Renal pelvis (tissue), 12 donors: ENCODE data around the gene TRPV4. TPM values are rescaled to one million over a fixed set of nuclear protein-coding genes. Genes with fewer than 3 reads are reported as not detected.
A peak's percentile ranks its signal among the peaks of the same experiment; 100 is the strongest.

ENCODE experiments used
- DNase-seq: peaks from one replicate; pipeline ENCODE4 v3.0.0-alpha.2; 2013
- long read RNA-seq, 16 experiments: transcript quantifications; one replicate each; lab custom pipeline, GENCODE V29; 2026
- polyA plus RNA-seq, 3 donors: library from polyadenylated mRNA; unstranded; fragments of 120-200 nt; gene quantifications; one replicate each; pipeline ENCODE4 v1.2.1, GENCODE V29; 2013; ENCODE audit not compliant: insufficient read length in 3 of 3

The TRPV4 gene
- 10 to 100 TPM; 14.7 to 21.7 (median 19.2) TPM for polyA plus RNA-seq
- long read RNA-seq, donor 1, partial matches to known transcripts: 0 of 1 reads
- long read RNA-seq, donor 1, other reads (novel, unspliced or antisense): 0 of 1 reads
- long read RNA-seq, donor 2, partial matches to known transcripts: 0 of 3 reads
- long read RNA-seq, donor 2, other reads (novel, unspliced or antisense): 0 of 3 reads
- long read RNA-seq, donor 3: 0 reads
- long read RNA-seq, donor 4, partial matches to known transcripts: 0 of 3 reads
- long read RNA-seq, donor 4, other reads (novel, unspliced or antisense): 0 of 3 reads
- long read RNA-seq, donor 5, partial matches to known transcripts: 0 of 1 reads
- long read RNA-seq, donor 5, other reads (novel, unspliced or antisense): 0 of 1 reads
- long read RNA-seq, donor 6, partial matches to known transcripts: 7 of 9 reads
- long read RNA-seq, donor 6, other reads (novel, unspliced or antisense): 0 of 9 reads
- long read RNA-seq, donor 7, partial matches to known transcripts: 11 of 11 reads
- long read RNA-seq, donor 7, other reads (novel, unspliced or antisense): 0 of 11 reads
- long read RNA-seq, donor 8: 0 reads
- long read RNA-seq, donor 9, partial matches to known transcripts: 0 of 2 reads
- long read RNA-seq, donor 9, other reads (novel, unspliced or antisense): 0 of 2 reads
- long read RNA-seq, donor 10: 0 reads
- long read RNA-seq, donor 11, partial matches to known transcripts: 0 of 2 reads
- long read RNA-seq, donor 11, other reads (novel, unspliced or antisense): 0 of 2 reads
- long read RNA-seq, donor 12, partial matches to known transcripts: 8 of 9 reads
- long read RNA-seq, donor 12, other reads (novel, unspliced or antisense): 0 of 9 reads
- long read RNA-seq, donor 13, partial matches to known transcripts: 5 of 7 reads
- long read RNA-seq, donor 13, other reads (novel, unspliced or antisense): 0 of 7 reads
- long read RNA-seq, donor 14: 0 reads
- long read RNA-seq, donor 15: 0 reads
- long read RNA-seq, donor 16, partial matches to known transcripts: 0 of 1 reads
- long read RNA-seq, donor 16, other reads (novel, unspliced or antisense): 0 of 1 reads

DNA sequence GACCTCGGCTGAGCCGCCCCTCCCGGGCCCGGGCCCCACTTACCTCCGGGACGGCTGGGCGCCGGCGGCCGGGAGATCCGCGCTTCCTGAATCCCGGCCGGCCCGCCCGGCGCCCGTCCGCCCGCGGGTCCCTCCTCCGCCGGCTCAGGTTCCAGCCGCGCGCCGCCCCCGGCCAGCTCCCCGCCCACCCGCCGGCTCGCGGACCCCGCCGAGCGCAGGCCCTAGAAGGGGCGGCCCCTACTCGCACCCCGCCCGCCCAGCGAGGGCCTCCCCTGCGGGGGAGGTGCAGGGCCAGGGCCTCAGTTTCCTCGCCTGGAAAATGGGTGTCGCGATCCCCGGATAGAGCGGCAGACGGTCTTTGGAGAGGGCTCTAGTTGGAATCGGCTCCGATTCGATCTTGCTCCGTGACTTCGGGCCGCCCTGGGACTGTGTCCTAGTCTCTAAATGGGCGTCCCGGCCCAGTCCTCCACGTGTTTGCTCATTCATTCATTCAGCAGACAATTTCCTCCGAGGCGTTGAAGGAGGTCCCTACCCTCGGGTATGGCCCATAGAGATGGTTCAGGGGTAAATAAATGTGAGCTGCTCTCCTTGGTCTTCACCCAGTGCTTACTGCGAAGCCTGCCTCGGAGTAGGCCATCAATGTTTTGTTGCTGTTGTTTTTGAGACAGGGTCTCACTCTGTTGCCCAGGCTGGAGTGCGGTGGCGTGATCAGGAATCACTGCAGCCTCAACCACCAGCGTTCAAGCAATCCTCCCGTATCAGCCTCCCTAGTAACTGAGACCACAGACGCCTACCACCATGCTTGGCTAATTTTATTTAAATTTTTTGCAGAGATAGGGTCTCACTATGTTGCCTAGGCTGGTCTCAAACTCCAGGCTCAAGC is at the start of gene TRPV4:
TRPV4 (minus strand) TSS at position 92 of the 883 bp plus-strand sequence. CDS start 18,602 bp downstream, outside the sequence.
- peak; percentile 58 for DNase-seq

DNA sequence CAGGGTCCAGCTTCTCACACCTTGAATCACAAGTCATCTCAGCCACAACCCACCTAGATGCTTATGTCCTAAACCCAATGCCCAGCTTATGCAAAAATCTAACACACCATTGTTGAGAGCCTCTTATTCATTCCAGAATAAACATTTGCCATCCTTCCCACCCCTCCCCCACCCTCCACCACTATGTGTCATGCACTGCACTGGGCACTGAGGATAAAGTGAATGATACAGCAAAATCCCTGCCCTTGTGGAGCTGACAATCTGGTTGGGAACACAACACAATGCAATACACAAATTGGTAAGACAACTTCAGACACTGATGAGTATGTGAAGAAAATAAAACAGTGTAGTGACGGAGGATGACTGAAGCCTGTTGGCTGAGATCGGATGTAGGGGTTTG is 48.6 kb upstream of the TRPV4 start:
- DNase-seq: no peak

DNA sequence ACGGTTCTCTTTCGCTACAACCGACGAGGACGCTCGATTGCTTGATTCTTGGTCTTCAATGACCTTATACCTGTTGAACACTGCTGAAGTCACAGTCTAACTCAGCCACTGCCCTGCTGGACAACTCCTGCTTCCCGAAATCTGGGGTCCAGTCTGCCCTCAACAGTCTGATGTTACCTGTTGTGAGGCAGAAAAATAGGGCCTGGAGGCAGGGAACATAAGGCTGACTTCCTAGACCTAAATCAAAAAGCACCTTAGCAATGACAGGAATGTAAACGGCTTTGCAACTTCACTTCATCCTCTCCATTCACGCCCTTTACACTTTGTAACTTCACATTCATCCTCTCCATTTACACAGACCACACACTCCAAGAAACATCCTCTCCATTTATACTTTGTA is 47.7 kb upstream of the TRPV4 start:
- DNase-seq: no peak

- DNase-seq: peak; percentile 89
Measured at GRCh38 chr12:109880043-109880931, 47.1 kb upstream of the TRPV4 start, which contains the start of gene GLTP. Gene GLTP, minus strand, starts transcription at chr12:109880541. Its CDS starts 167 bp downstream, at chr12:109880374.

DNA sequence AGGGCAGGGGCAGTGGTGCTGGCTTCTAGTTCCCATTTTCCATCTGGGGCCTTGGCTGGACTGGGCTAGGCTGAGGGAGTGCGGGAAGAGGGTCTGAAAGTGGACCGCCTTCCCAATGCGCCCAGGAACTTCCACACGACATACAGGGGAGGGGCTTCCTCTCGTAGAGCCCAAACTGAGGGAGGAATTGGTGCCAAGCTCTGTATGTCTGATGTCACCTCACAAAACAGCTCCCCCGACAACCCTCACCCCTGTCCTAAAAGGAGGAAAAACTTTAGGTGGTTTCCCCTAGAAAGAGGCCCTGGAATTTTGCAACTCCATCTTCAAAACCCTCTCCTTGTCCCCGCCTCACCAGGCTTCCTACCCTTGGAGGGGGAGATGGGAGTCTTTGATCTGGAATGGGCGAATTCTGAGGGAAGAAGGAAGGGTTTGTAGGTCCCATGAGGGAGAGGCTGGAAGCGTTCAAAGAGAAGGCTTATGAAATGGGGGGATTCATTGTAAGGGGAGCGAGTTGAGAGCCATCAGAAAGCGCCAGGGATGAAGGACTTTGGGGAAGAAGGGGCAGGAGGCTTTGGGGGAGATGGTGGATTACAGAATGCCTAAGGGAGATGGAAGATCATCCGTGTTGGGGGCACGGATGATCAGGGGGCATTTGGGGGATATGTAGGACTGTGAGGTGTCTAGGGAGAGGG is 46.3 kb upstream of the TRPV4 start:
- no peak for DNase-seq

DNA sequence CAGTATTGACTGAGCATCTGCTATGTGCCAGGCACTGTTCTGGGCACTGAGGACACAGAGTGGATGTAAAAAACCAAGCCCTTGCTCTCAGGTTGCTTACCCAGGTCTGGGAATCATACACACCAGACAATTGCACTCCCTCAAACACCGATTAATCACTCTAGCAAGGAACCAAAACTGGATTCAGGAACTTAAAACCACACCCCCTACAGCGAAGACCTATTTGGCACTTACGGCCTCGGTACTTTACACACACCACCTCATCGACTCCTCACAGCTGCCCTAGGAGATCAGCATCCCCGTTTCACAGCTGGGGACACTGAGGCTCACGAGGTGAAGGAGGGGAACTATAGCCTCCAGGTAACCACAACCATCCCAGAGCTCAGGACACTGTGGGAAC is 45.6 kb upstream of the TRPV4 start:
- DNase-seq: no peak

DNA sequence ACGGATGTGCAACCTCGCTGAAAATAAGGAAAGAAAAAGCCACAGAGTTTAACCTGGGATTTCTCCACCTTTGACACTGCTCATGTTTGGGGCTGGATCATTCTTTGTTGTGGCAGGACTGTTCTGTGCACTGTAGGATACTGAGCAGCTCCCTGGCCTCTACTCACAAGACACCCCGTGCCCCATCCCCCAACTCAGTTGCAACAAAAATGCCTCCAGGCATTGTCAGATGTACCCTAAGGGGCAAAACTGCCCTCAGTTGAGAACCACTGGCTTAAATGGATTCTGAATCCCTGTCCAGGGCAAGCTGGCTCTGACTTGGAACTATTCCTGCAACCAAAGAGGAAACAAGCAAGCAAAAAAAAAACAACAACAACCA is 45.0 kb upstream of the TRPV4 start:
- DNase-seq: no peak

GRCh38 chr12:109877504-109878246 is 44.5 kb upstream of the TRPV4 start:
- no peak for DNase-seq

GRCh38 chr12:109876406-109876805 is 43.2 kb upstream of the TRPV4 start:
- DNase-seq: no peak

DNA sequence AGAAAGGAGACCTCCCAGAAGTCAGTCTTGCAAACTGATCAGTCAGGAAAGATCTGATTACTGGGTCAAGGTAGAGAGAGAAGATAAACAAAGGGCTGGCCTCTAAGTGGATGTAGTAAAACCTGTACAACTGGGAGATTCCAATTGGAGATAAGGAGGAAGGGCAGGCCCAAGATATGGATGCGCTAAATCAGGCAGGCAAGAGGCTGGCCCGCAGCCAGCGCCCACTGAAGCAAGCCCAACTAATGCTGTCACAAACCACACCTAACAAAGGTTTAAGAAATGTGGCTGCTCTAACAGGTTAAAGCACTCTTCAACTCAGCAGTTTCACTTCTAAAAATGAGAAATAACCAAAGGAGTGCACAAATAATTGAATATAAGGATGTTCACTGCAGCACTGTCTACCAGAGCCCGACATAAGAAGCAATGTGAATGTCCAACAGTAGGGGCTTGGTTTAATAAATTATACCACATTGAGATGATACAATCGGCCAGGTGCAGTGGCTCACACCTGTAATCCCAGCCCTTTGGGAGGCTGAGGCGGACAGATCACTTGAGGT is 42.5 kb upstream of the TRPV4 start:
- DNase-seq: no peak

DNA sequence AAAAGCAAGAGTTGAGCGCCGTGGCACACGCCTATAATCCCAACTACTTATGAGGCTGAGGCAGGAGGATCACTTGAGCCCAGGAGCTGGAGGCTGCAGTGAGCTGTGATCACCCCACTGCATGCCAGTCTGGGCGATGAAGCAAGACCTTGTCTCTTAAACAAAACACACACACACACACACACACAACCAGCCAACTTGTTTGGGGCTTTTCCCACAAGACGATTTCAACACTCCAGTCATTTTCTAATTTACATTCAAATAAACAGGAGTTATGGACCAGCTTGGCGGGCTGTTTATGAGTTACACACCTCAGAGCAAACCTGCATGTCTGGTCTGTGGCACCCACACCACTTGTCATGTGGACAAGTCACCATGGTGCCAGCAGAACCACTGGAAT is 40.5 kb upstream of the TRPV4 start:
- DNase-seq: no peak

GRCh38 chr12:109871668-109872314 is 38.6 kb upstream of the TRPV4 start:
- no peak for DNase-seq

DNA sequence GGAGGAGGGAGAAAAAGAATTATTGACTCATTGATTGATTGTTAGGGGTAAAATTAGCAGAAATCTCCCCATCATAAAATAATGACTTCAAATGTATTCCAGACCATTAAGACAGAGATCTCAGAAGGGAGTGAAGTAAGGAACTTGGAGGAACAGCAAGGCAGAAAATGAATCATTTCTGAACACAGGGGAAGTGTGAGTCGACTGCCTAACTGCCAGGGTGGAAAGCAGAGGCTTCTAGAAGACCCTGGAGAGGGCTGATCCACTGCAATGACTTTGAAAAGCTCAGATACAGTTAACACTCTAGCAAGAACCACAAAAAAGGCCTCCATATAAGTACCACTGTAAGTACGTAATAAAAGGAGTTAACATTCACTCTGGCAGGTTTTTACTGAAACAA is 37.5 kb upstream of the TRPV4 start:
- DNase-seq: no peak

DNA sequence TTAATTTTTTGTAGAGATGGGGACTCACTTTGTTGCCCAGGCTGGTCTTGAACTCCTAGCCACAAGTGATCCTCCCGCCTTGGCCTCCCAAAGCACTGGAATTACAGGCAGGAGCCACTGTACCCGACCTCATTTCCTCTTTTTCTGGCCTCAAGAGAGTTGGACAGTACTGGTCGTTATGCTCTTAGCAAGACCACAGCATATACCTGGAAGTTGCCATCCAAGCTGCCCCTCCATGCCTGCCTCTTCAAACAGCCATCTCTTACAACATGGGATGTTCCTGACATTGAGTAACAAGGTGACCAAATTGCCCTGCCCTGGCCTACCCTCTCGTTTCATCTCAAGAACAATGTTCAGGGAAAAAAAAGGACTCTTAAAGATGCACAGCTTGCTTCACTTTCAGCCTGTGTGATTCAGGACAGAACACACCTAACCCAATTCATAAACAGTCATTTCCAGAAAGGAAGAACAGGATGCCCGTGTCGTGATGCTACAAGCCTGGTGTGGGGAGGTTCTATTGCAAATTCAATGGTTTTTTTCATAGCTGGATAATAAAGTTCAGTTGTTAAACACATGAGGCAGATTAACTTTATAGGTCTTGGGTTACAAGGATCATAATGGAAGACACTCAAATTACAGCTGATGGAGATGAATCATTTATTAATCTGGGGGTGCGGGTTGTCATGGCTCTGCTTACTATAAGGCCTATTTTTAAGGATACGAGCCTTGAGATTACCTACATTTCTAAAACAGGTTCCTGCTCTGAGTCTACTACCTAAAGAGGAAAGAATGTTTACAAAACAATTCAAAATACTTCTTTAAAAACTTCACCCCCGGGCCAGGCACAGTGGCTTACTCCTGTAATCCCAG is 35.2 kb upstream of the TRPV4 start:
- DNase-seq: no peak

GRCh38 chr12:109864916-109865315 is 31.7 kb upstream of the TRPV4 start:
- DNase-seq: no peak

DNA sequence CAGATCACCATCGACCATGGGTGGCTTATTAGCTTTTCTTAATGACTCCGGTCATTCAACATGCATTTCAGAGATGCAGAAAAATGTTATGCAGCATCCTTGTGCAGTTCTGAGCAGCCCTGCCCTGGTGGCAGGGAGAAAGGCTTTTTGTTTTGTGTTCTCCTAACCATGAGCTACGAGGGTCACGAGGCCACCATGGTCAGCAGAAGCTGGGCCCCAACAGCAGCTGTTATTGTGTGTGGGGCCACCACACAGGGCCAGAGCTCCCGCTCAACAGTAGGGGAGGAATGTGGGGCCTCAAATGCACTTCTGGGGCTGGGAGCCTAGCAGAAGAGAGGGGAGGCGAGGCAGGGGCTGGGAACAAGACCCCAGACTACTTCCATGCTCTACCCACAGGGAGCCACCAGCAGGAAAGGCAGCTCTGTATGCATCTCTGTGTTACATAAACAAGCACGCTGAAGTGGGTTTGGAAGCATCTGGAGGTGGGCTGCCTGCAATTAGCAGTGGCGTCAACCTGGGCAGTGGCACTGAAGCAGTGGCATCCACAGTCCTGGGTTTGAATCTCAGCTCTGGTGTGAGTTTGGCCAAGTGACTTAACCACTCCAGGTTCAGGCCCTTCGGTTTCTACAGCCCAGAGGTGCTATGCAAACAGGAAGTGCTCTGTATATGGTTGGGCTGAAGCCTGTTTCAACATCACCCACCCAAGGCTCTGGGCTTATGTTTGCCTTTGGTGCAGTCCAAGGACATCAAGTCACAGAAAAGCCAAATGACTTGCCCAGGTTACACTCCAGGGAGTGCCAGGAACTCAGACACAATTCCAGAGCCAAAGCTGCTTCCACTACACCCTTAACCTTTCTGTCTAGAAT is 30.9 kb upstream of the TRPV4 start:
- no peak for DNase-seq
